K562 (cell line): Measurements from ENCODE around the gene KCNMB2. TPM values are rescaled to one million over a fixed set of nuclear protein-coding genes. Genes with fewer than 3 reads are reported as not detected.

ENCODE experiments used
- ATAC-seq: fragments of 200-7000 bp; cut with Tn5 transposase; 3 replicates; pipeline ENCODE4 v1.9.1; 2020; ENCODE audit warnings: moderate library complexity
- BruUV-seq: library from RNA; stranded (reverse); fragments of 400-500 nt; replicated peaks from 2 replicates; lab custom pipeline; 2021; lab: Mats Ljungman, UMichigan
- CTCF ChIA-PET: fragments of 300-600 bp; formaldehyde crosslinking; extraction: SDS; loops from one replicate; lab custom pipeline; 2021; ENCODE audit warnings: low intra/inter-chr PET ratio; lab: Yijun Ruan, JAX
- POLR2A ChIA-PET: fragments of 300-600, 350-650 bp; sonication (Branson Sonifier 250); formaldehyde crosslinking; extraction: SDS; loops from one replicate; lab custom pipeline; 2021; ENCODE audit warnings: antibody characterized with exemption, inconsistent platforms; lab: Yijun Ruan, JAX
- DNase-seq, 4 experiments: peaks; one replicate each; pipeline versions ENCODE4 v3.0.0 to v3.0.0-alpha.2; 2011 to 2018; ENCODE audit warnings: low spot score in 3 of 4, mixed read lengths in 3 of 4; ENCODE audit errors: extremely low read depth in 1 of 4
- FAIRE-seq: peaks from 2 replicates; lab custom pipeline; 2011; peaks lifted over from hg19 to GRCh38; lab: Jason Lieb, UNC
- H2AFZ ChIP-seq: 2 replicates; pipeline ENCODE4 v1.6.0; 2011; ENCODE audit warnings: low read depth, low read length, control low read depth, inconsistent platforms
- H3K27ac ChIP-seq: fragments of 200-600 bp; 3 replicates; pipeline ENCODE4 v1.8.0; 2011; ENCODE audit warnings: low read depth, mild to moderate bottlenecking, control low read depth, inconsistent platforms, low read length, moderate library complexity, mixed read lengths; ENCODE audit errors: extremely low read depth
- H3K27me3 ChIP-seq, 2 experiments: fragments of 300-600 bp in 1 of 2; 2 replicates in 1 of 2; 3 replicates in 1 of 2; pipeline versions ENCODE4 v1.6.0 to v1.8.0; 2011; ENCODE audit warnings: inconsistent platforms in 2 of 2, low read length in 2 of 2, mild to moderate bottlenecking in 1 of 2, mixed read lengths in 1 of 2, moderate library complexity in 1 of 2; ENCODE audit not compliant: control insufficient read depth in 2 of 2, insufficient read depth in 2 of 2
- H3K36me3 ChIP-seq: fragments of 300-600 bp; 3 replicates; pipeline ENCODE4 v1.8.0; 2011; ENCODE audit warnings: mild to moderate bottlenecking, low read length, inconsistent platforms; ENCODE audit not compliant: control insufficient read depth, insufficient read depth
- H3K4me1 ChIP-seq, 2 experiments: fragments of 200-600 bp in 1 of 2; replicated peaks in 1 of 2; 2 replicates in 1 of 2; 3 replicates in 1 of 2; pipeline versions ENCODE4 v1.5.1 to v1.8.0; 2011; ENCODE audit warnings: inconsistent platforms in 2 of 2, low read length in 2 of 2, mild to moderate bottlenecking in 1 of 2, mixed read lengths in 1 of 2, moderate library complexity in 1 of 2; ENCODE audit not compliant: control insufficient read depth in 2 of 2, insufficient read depth in 2 of 2
- H3K4me2 ChIP-seq: 2 replicates; pipeline ENCODE4 v1.6.1; 2011; ENCODE audit warnings: low read length, control low read depth, inconsistent platforms, mixed read lengths; ENCODE audit not compliant: insufficient read depth
- H3K4me3 ChIP-seq: fragments of 200-600 bp; sonication (generic), shearing (Covaris generic); 2 replicates; pipeline ENCODE4 v1.5.1; 2016; ENCODE audit warnings: control low read depth, inconsistent platforms
- H3K79me2 ChIP-seq: fragments of 200-600 bp; 3 replicates; pipeline ENCODE4 v1.8.0; 2011; ENCODE audit warnings: low read length, inconsistent platforms; ENCODE audit not compliant: control insufficient read depth, insufficient read depth
- H3K9ac ChIP-seq, 2 experiments: 2 replicates each; pipeline versions ENCODE4 v1.6.0 to v1.6.1; 2011; ENCODE audit warnings: low read depth in 2 of 2, low read length in 2 of 2, control low read depth in 1 of 2, inconsistent platforms in 1 of 2, mild to moderate bottlenecking in 1 of 2, mixed read lengths in 1 of 2; ENCODE audit not compliant: insufficient read depth in 1 of 2
- H3K9me1 ChIP-seq: one replicate; pipeline ENCODE4 v1.6.0; 2011; ENCODE audit warnings: inconsistent platforms, mild to moderate bottlenecking, low read length, moderate library complexity; ENCODE audit not compliant: control insufficient read depth, insufficient read depth
- H3K9me3 ChIP-seq: replicated peaks from 2 replicates; pipeline ENCODE4 v1.5.1; 2011; ENCODE audit warnings: low read depth, low read length, inconsistent platforms; ENCODE audit not compliant: control insufficient read depth, insufficient read depth
- H4K20me1 ChIP-seq: replicated peaks from 2 replicates; pipeline ENCODE4 v1.6.1; 2011; ENCODE audit warnings: low read length, inconsistent platforms, mixed read lengths; ENCODE audit not compliant: control insufficient read depth, insufficient read depth
- CEBPB ChIP-seq: fragments of 450-650 bp; IDR thresholded peaks from 2 replicates; pipeline ENCODE4 v1.6.1; 2016; ENCODE audit warnings: missing genetic modification characterization, missing compliant biosample characterization
- CEBPG ChIP-seq, 3 experiments: fragments of 200-800 bp in 1 of 3; sonication (Bioruptor generic) in 1 of 3; sonication (generic) in 1 of 3; formaldehyde crosslinking in 1 of 3; IDR thresholded peaks in 2 of 3; conservative IDR thresholded peaks in 1 of 3; 2 replicates each; pipeline versions ENCODE4 v1.6.1 to v1.8.0; 2016 to 2022; ENCODE audit warnings: missing compliant biosample characterization in 2 of 3, missing genetic modification characterization in 2 of 3, mild to moderate bottlenecking in 1 of 3, missing genetic modification reagents in 1 of 3
- NR2C1 ChIP-seq, 2 experiments: fragments of 450-650 bp; IDR thresholded peaks; 2 replicates each; pipeline ENCODE4 v1.6.1; 2017; ENCODE audit warnings: mild to moderate bottlenecking in 2 of 2, antibody characterized with exemption in 1 of 2, inconsistent platforms in 1 of 2, missing compliant biosample characterization in 1 of 2, missing genetic modification characterization in 1 of 2
- ZNF592 ChIP-seq: fragments of 450-650 bp; IDR thresholded peaks from 2 replicates; pipeline ENCODE4 v1.6.1; 2017; ENCODE audit warnings: antibody characterized with exemption, mild to moderate bottlenecking
- WGBS: fragments of 100-300 bp; shearing (Covaris generic); methylation state at CpG from one replicate; pipeline ENCODE4 v1.1.6; 2016; ENCODE audit warnings: low coverage, mixed read lengths; ENCODE audit not compliant: insufficient coverage; ENCODE audit errors: missing lambda C conversion rate; 5-methylcytosine and 5-hydroxymethylcytosine counted together
- in situ Hi-C: fragments of 300-500 bp; cut with MboI; formaldehyde crosslinking; loops from 4 replicates; pipeline ENCODE4 v1.15.0; 2018; ENCODE audit warnings: inconsistent platforms, mixed read lengths
- intact Hi-C: fragments of 100-400 bp; cut with micrococcal nuclease; formaldehyde crosslinking; loops from 2 replicates; pipeline ENCODE4 v1.14.2; 2022
- polyA plus RNA-seq, 8 experiments: library from polyadenylated mRNA; depleted of rRNA in 4 of 8; stranded (reverse) in 5 of 8; unstranded in 3 of 8; fragments of >200 nt; fragmentation: Nextera tagmentation in 2 of 8; fragmentation: Illumina TruSeq in 1 of 8; extraction: Ambion mirVana in 2 of 8; extraction: Trizol in 1 of 8; gene quantifications; 2 replicates each; pipeline versions ENCODE4 v1.2.1 to v1.2.3, GENCODE V29; 2011 to 2014; ENCODE audit warnings: inconsistent platforms in 1 of 8, missing spikeins in 1 of 8
- total RNA-seq, 7 experiments: library from RNA; depleted of rRNA in 6 of 7; stranded (reverse); fragments of >200 nt in 6 of 7; fragmentation: Illumina TruSeq in 2 of 7; extraction: Trizol in 2 of 7; gene quantifications; 2 replicates each; pipeline versions ENCODE4 v1.2.1 to v1.2.3, GENCODE V29; 2011 to 2021; ENCODE audit warnings: low replicate concordance in 1 of 7

The KCNMB2 gene
- total and polyA plus RNA-seq, 9 of the 15 experiments (the other 6 are each of a cell fraction or from before 2014, with no cell fraction given) = 0.04 to 0.15 TPM; not detected in 7

- Histone ChIP-seq H3K4me2 (no peak overlapping the region), H3K9me1 (no peaks in the 10 kb centered on the region), H2AFZ (no peak overlapping the region), H3K4me1 (no peaks in the 10 kb centered on the region), H3K79me2 (no peaks in the 10 kb centered on the region), H3K27ac (no peak overlapping the region), H3K4me3 (no peak overlapping the region), H3K9ac (no peak overlapping the region), H3K36me3 (no peaks in the 10 kb centered on the region), H4K20me1 (no peaks in the 10 kb centered on the region), H3K9me3 (no peaks in the 10 kb centered on the region), H3K27me3 (no peaks in the 10 kb centered on the region)
- WGBS = 0% methylated on average over 4 of the region's 4 CpGs
- FAIRE-seq (no peak), ATAC-seq (no peak), DNase-seq (no peak)
- in situ Hi-C loops (no loop called here), intact Hi-C loops (no loop called here)
- POLR2A ChIA-PET = no interaction called here
- TF ChIP-seq NR2C1 (IDR thresholded peaks at IDR 0.05) (no peak), NR2C1 (tag; IDR thresholded peaks at IDR 0.05) (no peak), CEBPG (CRISPR knock-in tag; IDR thresholded peaks at IDR 0.05) (no peak), CEBPG (tag; conservative IDR thresholded peaks at IDR 0.05 in 1 of 2, IDR thresholded peaks at IDR 0.05 in 1 of 2) (peak in 1 of 2 experiments; percentile 27; a peak in 1 of 4 replicates), CEBPB (tag) (peak; percentile 45; the same call in 1 of the 2 replicates), ZNF592 (no peak)
- CTCF ChIA-PET = no interaction called here
- no TSS peak for BruUV-seq
Observed at GRCh38 chr3:178561239-178561638, 25.0 kb downstream of the KCNMB2 start.
